Fibroblast of peridontal ligament (primary cell): Measurements from ENCODE around the gene SCARF1.
"Not testable (repeated sequence)": the region's sequence is repeated elsewhere in the genome, so short reads cannot be mapped to it uniquely, and the experiment has no call there.

ENCODE experiments used
- DNase-seq: peaks from one replicate; pipeline ENCODE4 v3.0.0-alpha.2; 2010; ENCODE audit errors: extremely low read depth

Gene SCARF1

GRCh38 chr17:1645207-1646171 lies at the start of gene SCARF1:
Gene SCARF1, minus strand, starts transcription at chr17:1645732. Its CDS starts 35 bp downstream, at chr17:1645697.
- no peak for DNase-seq

GRCh38 chr17:1693339-1693738 lies 47.8 kb upstream of the SCARF1 start:
- DNase-seq, result no peak

GRCh38 chr17:1690544-1691221 lies 45.2 kb upstream of the SCARF1 start:
- DNase-seq, result no peak

- not testable (repeated sequence) for DNase-seq
Measured at GRCh38 chr17:1688405-1688804, 42.9 kb upstream of the SCARF1 start.

GRCh38 chr17:1686086-1686485 lies 40.6 kb upstream of the SCARF1 start:
- no peak for DNase-seq

GRCh38 chr17:1684378-1685189 lies 39.1 kb upstream of the SCARF1 start, which contains the start of gene PRPF8:
Gene PRPF8, minus strand, starts transcription at chr17:1684867. Its CDS starts 296 bp downstream, at chr17:1684571.
- DNase-seq, result peak; percentile 97

- DNase-seq, result no peak
Measured at GRCh38 chr17:1683459-1683858, 37.9 kb upstream of the SCARF1 start.

GRCh38 chr17:1676401-1676800 lies 30.9 kb upstream of the SCARF1 start:
- DNase-seq, result no peak

- no peak for DNase-seq
Measured at GRCh38 chr17:1673041-1673785, 27.7 kb upstream of the SCARF1 start.

GRCh38 chr17:1663934-1664333 lies 18.4 kb upstream of the SCARF1 start:
- DNase-seq, result not testable (repeated sequence)

- no peak for DNase-seq
Measured at GRCh38 chr17:1661045-1661444, 15.5 kb upstream of the SCARF1 start.

- no peak for DNase-seq
Measured at GRCh38 chr17:1658100-1658499, 12.6 kb upstream of the SCARF1 start.

GRCh38 chr17:1653735-1654134 lies 8.2 kb upstream of the SCARF1 start:
- no peak for DNase-seq

- DNase-seq, result not testable (repeated sequence)
Measured at GRCh38 chr17:1652794-1653193, 7.3 kb upstream of the SCARF1 start.

- DNase-seq, result no peak
Measured at GRCh38 chr17:1651559-1651844, 6.0 kb upstream of the SCARF1 start.

GRCh38 chr17:1650731-1651558 lies 5.4 kb upstream of the SCARF1 start:
- no peak for DNase-seq

- DNase-seq, result peak; percentile 18
Measured at GRCh38 chr17:1649844-1650501, 4.4 kb upstream of the SCARF1 start, which contains the start of gene RILP. Gene RILP, minus strand, starts transcription at chr17:1649866. Its CDS starts 62 bp downstream, at chr17:1649804.

GRCh38 chr17:1648963-1649843 lies 3.7 kb upstream of the SCARF1 start:
- peak; percentile 95 for DNase-seq
